Measurements from ENCODE around the gene MFN1. TPM values are rescaled to one million over a fixed set of nuclear protein-coding genes. Genes with fewer than 3 reads are reported as not detected.

MFN1 gene
- total and polyA plus RNA-seq, 2 of the 13 experiments (the other 11 are each of a cell fraction or from before 2014, with no cell fraction given): 25.2 to 37.5 TPM

- TF ChIP-seq ZNF839 (CRISPR knock-in tag; IDR thresholded peaks at IDR 0.05; ENCODE audit: borderline replicate concordance) (no peak), ZNF383 (CRISPR knock-in tag; IDR thresholded peaks at IDR 0.05; ENCODE audit: borderline replicate concordance) (no peak), RFX1 (IDR thresholded peaks at IDR 0.05) (no peak), ZEB1 (IDR thresholded peaks at IDR 0.05; ENCODE audit: insufficient replicate concordance, low read depth) (no peak), HMG20A (CRISPR knock-in tag; IDR thresholded peaks at IDR 0.05; ENCODE audit: borderline replicate concordance) (no peak), IKZF4 (CRISPR knock-in tag; IDR thresholded peaks at IDR 0.05; ENCODE audit: borderline replicate concordance, low read depth, not compliant biosample characterization) (no peak), MEF2D (CRISPR knock-in tag; IDR thresholded peaks at IDR 0.05) (no peak), NCOA1 (CRISPR knock-in tag; IDR thresholded peaks at IDR 0.05) (no peak), POGZ (CRISPR knock-in tag; IDR thresholded peaks at IDR 0.05) (no peak), JDP2 (CRISPR knock-in tag; IDR thresholded peaks at IDR 0.05; ENCODE audit: borderline replicate concordance) (no peak), ZC3H4 (CRISPR knock-in tag; IDR thresholded peaks at IDR 0.05; ENCODE audit: borderline replicate concordance) (no peak)
Measured at GRCh38 chr3:179308001-179308400, 39.5 kb upstream of the MFN1 start (continued).

GRCh38 chr3:179309225-179310078 is 38.1 kb upstream of the MFN1 start:
- no peaks in the 10 kb centered on the region for H3K9me3 ChIP-seq (ENCODE audit: low read length)
- POLR2A ChIA-PET: no interaction called here
- intact Hi-C loops (cut with micrococcal nuclease; ENCODE audit: unreplicated experiment): loop anchor here (2.0 to 10.0 kb wide), 2 partner anchors 21 to 85 kb away; no protein-coding TSS in a partner anchor
- 3% methylated on average over 1 of the region's 1 CpG for WGBS (ENCODE audit: low lambda C conversion rate)
- no TSS peak for BruUV-seq (replicated peaks)
- no peaks in the 10 kb centered on the region for H4K20me1 ChIP-seq (ENCODE audit: insufficient read depth, low read length)
- no peak for ATAC-seq
- in situ Hi-C loops (cut with HindIII; ENCODE audit: extremely low pct_ligation_motif_present, low pct_unique_long_range_greater_than_20kb): loop anchor here (25.0 kb wide), 1 partner anchor 872 kb away; no protein-coding TSS in a partner anchor
- H3K27me3 ChIP-seq (ENCODE audit: control insufficient read depth in 1 of 2, insufficient read depth in 2 of 2, low read length in 2 of 2): no peaks in the 10 kb centered on the region; a peak in 1 of 5 replicates
- H3K9ac ChIP-seq (ENCODE audit: insufficient read depth, low read depth, low read length): no peak overlapping the region
- DNase-seq (ENCODE audit: low spot score): no peak
- no peak for FAIRE-seq
- H3K36me3 ChIP-seq (replicated peaks in 1 of 2; ENCODE audit: control insufficient read depth in 1 of 2, insufficient read depth in 2 of 2, low read length in 2 of 2): no peaks in the 10 kb centered on the region
- H3K4me2 ChIP-seq (ENCODE audit: low read depth, low read length): no peak overlapping the region
- CTCF ChIA-PET (ENCODE audit: low intra/inter-chr PET ratio, low total read pairs): no interaction called here
- no peaks in the 10 kb centered on the region for H3K4me1 ChIP-seq (ENCODE audit: insufficient read depth, low read length)
- H3K4me3 ChIP-seq (replicated peaks in 1 of 3; ENCODE audit: insufficient read depth in 1 of 3, low read depth in 2 of 3, low read length in 3 of 3): no peak overlapping the region
- no peak overlapping the region for H3K27ac ChIP-seq (ENCODE audit: extremely low read length, insufficient read depth, low read length)
- no peak overlapping the region for H2AFZ ChIP-seq (ENCODE audit: low read length)
- no peaks in the 10 kb centered on the region for H3K79me2 ChIP-seq (ENCODE audit: insufficient read depth, low read length)
- no peak for TF ChIP-seq TBX2 (CRISPR knock-in tag; IDR thresholded peaks at IDR 0.05; ENCODE audit: borderline replicate concordance)
- TF ChIP-seq ZMAT3 (CRISPR knock-in tag; conservative IDR thresholded peaks at IDR 0.05): no peak
- TF ChIP-seq CBFB (CRISPR knock-in tag; IDR thresholded peaks at IDR 0.05): no peak
- no peak for TF ChIP-seq ZNF354B (CRISPR knock-in tag; IDR thresholded peaks at IDR 0.05)
- TF ChIP-seq ZNF841 (CRISPR knock-in tag; IDR thresholded peaks at IDR 0.05; ENCODE audit: borderline replicate concordance): no peak
